ENCODE results near the gene GSDME. TPM values are rescaled to one million over a fixed set of nuclear protein-coding genes. Genes with fewer than 3 reads are reported as not detected.

Gene GSDME
- total and polyA plus RNA-seq, 2 of the 4 experiments (the other 2 are of a cell fraction), result 75.2 to 78.7 TPM

GRCh38 chr7:24660546-24660945 is 96.7 kb downstream of the GSDME start:
- H2AFZ ChIP-seq (replicated peaks; ENCODE audit: low read length, poor library complexity), result no peak overlapping the region
- no CpG with 5 or more reads among the region's 2 CpGs for WGBS, 2 experiments (ENCODE audit: extremely low coverage in 2 of 2, insufficient read length in 1 of 2)
- no peaks in the 10 kb centered on the region for H3K79me1 ChIP-seq (ENCODE audit: low read depth in 1 of 2, low read length in 2 of 2)
- H3K9me1 ChIP-seq (ENCODE audit: insufficient read depth, low read length), result peaks cover 3% of the 10 kb centered on the region; the same call in 1 of the 2 replicates
- H3K23ac ChIP-seq (ENCODE audit: low read depth, low read length), result no peak overlapping the region
- ATAC-seq (ENCODE audit: low read depth) (peak; percentile 44), DNase-seq (peak; percentile 64)
- no peak overlapping the region for H3K18ac ChIP-seq (ENCODE audit: low read depth, low read length)
- H3K4me1 ChIP-seq (ENCODE audit: control insufficient read depth, insufficient read depth, low read length), result peaks cover 1% of the 10 kb centered on the region; the same call in 1 of the 2 replicates
- BruUV-seq (replicated peaks), result no TSS peak
- dilution Hi-C loops (cut with HindIII; ENCODE audit: low sequenced_read_pairs, unreplicated experiment) (no loop called here), in situ Hi-C loops (cut with MboI; ENCODE audit: low sequenced_read_pairs) (loop anchor here (10.0 to 25.0 kb wide), 5 partner anchors 86 to 1098 kb away; partner anchors contain the start of gene PALS2), intact Hi-C loops (cut with micrococcal nuclease) (loop anchor here (5.0 to 10.0 kb wide), 2 partner anchors 368 to 796 kb away; no protein-coding TSS in a partner anchor)
- H4K20me1 ChIP-seq (ENCODE audit: insufficient read depth, low read length), result no peaks in the 10 kb centered on the region
- CTCF ChIA-PET, result no interaction called here
- POLR2A ChIA-PET (ENCODE audit: unreplicated experiment), result no interaction called here
- H4K8ac ChIP-seq (ENCODE audit: low read depth in 2 of 2, low read length in 2 of 2), result no peak overlapping the region
- TF ChIP-seq CTCF (conservative IDR thresholded peaks at IDR 0.05; ENCODE audit: low read depth, low read length), result no peak
- TF ChIP-seq MAZ (IDR thresholded peaks at IDR 0.05; ENCODE audit: borderline replicate concordance, low read depth, low read length), result no peak
- no peak for TF ChIP-seq MAFK (IDR thresholded peaks at IDR 0.05; ENCODE audit: low read depth, low read length)
- no peak for TF ChIP-seq RFX5 (IDR thresholded peaks at IDR 0.05; ENCODE audit: low read depth, low read length)
- no peak for TF ChIP-seq RCOR1 (IDR thresholded peaks at IDR 0.05; ENCODE audit: insufficient replicate concordance, low read length)
- no peak for TF ChIP-seq MXI1 (IDR thresholded peaks at IDR 0.05; ENCODE audit: borderline replicate concordance, low read depth, low read length)
- TF ChIP-seq, protein P1, sequence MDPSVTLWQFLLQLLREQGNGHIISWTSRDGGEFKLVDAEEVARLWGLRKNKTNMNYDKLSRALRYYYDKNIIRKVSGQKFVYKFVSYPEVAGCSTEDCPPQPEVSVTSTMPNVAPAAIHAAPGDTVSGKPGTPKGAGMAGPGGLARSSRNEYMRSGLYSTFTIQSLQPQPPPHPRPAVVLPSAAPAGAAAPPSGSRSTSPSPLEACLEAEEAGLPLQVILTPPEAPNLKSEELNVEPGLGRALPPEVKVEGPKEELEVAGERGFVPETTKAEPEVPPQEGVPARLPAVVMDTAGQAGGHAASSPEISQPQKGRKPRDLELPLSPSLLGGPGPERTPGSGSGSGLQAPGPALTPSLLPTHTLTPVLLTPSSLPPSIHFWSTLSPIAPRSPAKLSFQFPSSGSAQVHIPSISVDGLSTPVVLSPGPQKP (IDR thresholded peaks at IDR 0.05; ENCODE audit: borderline replicate concordance, low read depth, low read length), result no peak
- TF ChIP-seq, protein P2, sequence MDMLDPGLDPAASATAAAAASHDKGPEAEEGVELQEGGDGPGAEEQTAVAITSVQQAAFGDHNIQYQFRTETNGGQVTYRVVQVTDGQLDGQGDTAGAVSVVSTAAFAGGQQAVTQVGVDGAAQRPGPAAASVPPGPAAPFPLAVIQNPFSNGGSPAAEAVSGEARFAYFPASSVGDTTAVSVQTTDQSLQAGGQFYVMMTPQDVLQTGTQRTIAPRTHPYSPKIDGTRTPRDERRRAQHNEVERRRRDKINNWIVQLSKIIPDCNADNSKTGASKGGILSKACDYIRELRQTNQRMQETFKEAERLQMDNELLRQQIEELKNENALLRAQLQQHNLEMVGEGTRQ (IDR thresholded peaks at IDR 0.05; ENCODE audit: low read depth, low read length), result no peak
- no peak for TF ChIP-seq POLR2A (IDR thresholded peaks at IDR 0.05; ENCODE audit: low read depth, low read length)
- TF ChIP-seq FOS (IDR thresholded peaks at IDR 0.05; ENCODE audit: low read depth, low read length), result no peak
- TF ChIP-seq RAD21 (IDR thresholded peaks at IDR 0.05; ENCODE audit: low read length), result no peak
- no peak for TF ChIP-seq CHD1 (IDR thresholded peaks at IDR 0.05; ENCODE audit: low read depth, low read length)
- no peak for TF ChIP-seq NFE2L2 (IDR thresholded peaks at IDR 0.05; ENCODE audit: low read depth, low read length)
- TF ChIP-seq BHLHE40 (IDR thresholded peaks at IDR 0.05; ENCODE audit: low read depth, low read length), result no peak
- no peak for TF ChIP-seq SMC3 (IDR thresholded peaks at IDR 0.05; ENCODE audit: low read depth, low read length)
- H4K91ac ChIP-seq (ENCODE audit: insufficient read depth, low read depth, low read length), result no peak overlapping the region
- no peak overlapping the region for H3K4me2 ChIP-seq (ENCODE audit: low read depth, low read length)
- peaks cover 1% of the 10 kb centered on the region for H3K36me3 ChIP-seq (ENCODE audit: control insufficient read depth, insufficient read depth, low read length)
- H3K4ac ChIP-seq (ENCODE audit: low read depth, low read length), result no peak overlapping the region
- H2BK120ac ChIP-seq (ENCODE audit: low read depth, low read length), result no peak overlapping the region
- no peak overlapping the region for H2BK15ac ChIP-seq (ENCODE audit: low read depth, low read length)
- H3K4me3 ChIP-seq (ENCODE audit: insufficient read depth, low read depth, low read length), result no peak overlapping the region
- no peak overlapping the region for H3K14ac ChIP-seq (replicated peaks; ENCODE audit: low read depth, low read length)
- no peak overlapping the region for H2BK20ac ChIP-seq (ENCODE audit: low read depth, low read length)
- H3K27me3 ChIP-seq (ENCODE audit: control insufficient read depth, insufficient read depth, low read length), result no peaks in the 10 kb centered on the region
- no peak overlapping the region for H2AK5ac ChIP-seq (ENCODE audit: low read depth, low read length)
- H3K27ac ChIP-seq (ENCODE audit: insufficient read depth, low read length), result no peak overlapping the region
- H2AK9ac ChIP-seq (replicated peaks; ENCODE audit: low read depth, low read length, poor library complexity), result no peak overlapping the region
- H3K56ac ChIP-seq (ENCODE audit: extremely low read depth, insufficient read depth, low read length), result no peak overlapping the region
- no peak overlapping the region for H3K9ac ChIP-seq (ENCODE audit: low read depth, low read length)
- H3K9me3 ChIP-seq (ENCODE audit: control insufficient read depth, insufficient read depth, low read length), result no peaks in the 10 kb centered on the region
- H4K5ac ChIP-seq (ENCODE audit: low read depth, low read length), result no peak overlapping the region
- H2BK5ac ChIP-seq (ENCODE audit: low read depth, low read length, poor library complexity, severe bottlenecking), result no peak overlapping the region
